Transverse colon (tissue), 3 donors: ENCODE results near the gene CCL23.
A peak's percentile ranks its signal among the peaks of the same experiment; 100 is the strongest.

ENCODE experiments used
- EP300 ChIP-seq: sonication (generic); formaldehyde crosslinking; IDR thresholded peaks from one replicate; pipeline ENCODE4 v1.6.1; 2017; ENCODE audit warnings: antibody characterized with exemption, low read depth
- TF ChIP-seq, protein P1 (sequence below), 5 experiments: fragments of 200-600 bp in 3 of 5; fragments of 450-650 bp in 2 of 5; sonication (generic) in 3 of 5; IDR thresholded peaks; 1 replicate in 2 of 5; 2 replicates in 3 of 5; pipeline ENCODE4 v1.5.1; 2016 to 2017; ENCODE audit warnings: antibody characterized with exemption in 5 of 5, inconsistent platforms in 3 of 5, mild to moderate bottlenecking in 2 of 5, moderate library complexity in 1 of 5

GRCh38 chr17:36008998-36009665, 8.6 kb downstream of the CCL23 start:
- TF ChIP-seq, protein P1, sequence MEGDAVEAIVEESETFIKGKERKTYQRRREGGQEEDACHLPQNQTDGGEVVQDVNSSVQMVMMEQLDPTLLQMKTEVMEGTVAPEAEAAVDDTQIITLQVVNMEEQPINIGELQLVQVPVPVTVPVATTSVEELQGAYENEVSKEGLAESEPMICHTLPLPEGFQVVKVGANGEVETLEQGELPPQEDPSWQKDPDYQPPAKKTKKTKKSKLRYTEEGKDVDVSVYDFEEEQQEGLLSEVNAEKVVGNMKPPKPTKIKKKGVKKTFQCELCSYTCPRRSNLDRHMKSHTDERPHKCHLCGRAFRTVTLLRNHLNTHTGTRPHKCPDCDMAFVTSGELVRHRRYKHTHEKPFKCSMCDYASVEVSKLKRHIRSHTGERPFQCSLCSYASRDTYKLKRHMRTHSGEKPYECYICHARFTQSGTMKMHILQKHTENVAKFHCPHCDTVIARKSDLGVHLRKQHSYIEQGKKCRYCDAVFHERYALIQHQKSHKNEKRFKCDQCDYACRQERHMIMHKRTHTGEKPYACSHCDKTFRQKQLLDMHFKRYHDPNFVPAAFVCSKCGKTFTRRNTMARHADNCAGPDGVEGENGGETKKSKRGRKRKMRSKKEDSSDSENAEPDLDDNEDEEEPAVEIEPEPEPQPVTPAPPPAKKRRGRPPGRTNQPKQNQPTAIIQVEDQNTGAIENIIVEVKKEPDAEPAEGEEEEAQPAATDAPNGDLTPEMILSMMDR (IDR thresholded peaks at IDR 0.05): peak in 4 of 5 experiments; percentile 11 to 26 (median 14)
- no peak for TF ChIP-seq EP300
